Spleen (tissue), 11 donors: ENCODE results near the gene MAOB. TPM values are rescaled to one million over a fixed set of nuclear protein-coding genes. Genes with fewer than 3 reads are reported as not detected.

Experiments used
- DNase-seq: peaks from one replicate; pipeline ENCODE4 v3.0.0-alpha.2; 2020
- H3K27ac ChIP-seq, 8 donors: fragments of 200-600 bp; sonication (generic) in 7 of 8; 1 replicate in 4 of 8; 2 replicates in 4 of 8; pipeline versions ENCODE4 v1.5.0 to v1.8.0; 2016 to 2021; ENCODE audit warnings: inconsistent platforms in 4 of 8, mild to moderate bottlenecking in 4 of 8, moderate library complexity in 1 of 8
- H3K27me3 ChIP-seq, 7 donors: fragments of 200-600 bp; sonication (generic) in 6 of 7; replicated peaks in 1 of 7; 1 replicate in 4 of 7; 2 replicates in 3 of 7; pipeline versions ENCODE4 v1.5.0 to v1.8.0; 2016 to 2021; ENCODE audit warnings: inconsistent platforms in 3 of 7, mild to moderate bottlenecking in 1 of 7
- H3K36me3 ChIP-seq, 6 donors: fragments of 200-600 bp; sonication (generic) in 5 of 6; 1 replicate in 4 of 6; 2 replicates in 2 of 6; pipeline versions ENCODE4 v1.5.0 to v1.8.0; 2016 to 2021; ENCODE audit warnings: inconsistent platforms in 2 of 6
- H3K4me1 ChIP-seq, 6 donors: fragments of 200-600 bp; sonication (generic) in 5 of 6; 1 replicate in 3 of 6; 2 replicates in 3 of 6; pipeline versions ENCODE4 v1.5.0 to v1.8.0; 2016 to 2021; ENCODE audit warnings: inconsistent platforms in 3 of 6
- H3K4me3 ChIP-seq, 8 donors: fragments of 200-600 bp; sonication (generic) in 7 of 8; 1 replicate in 4 of 8; 2 replicates in 4 of 8; pipeline versions ENCODE4 v1.5.0 to v1.8.0; 2016 to 2021; ENCODE audit warnings: inconsistent platforms in 4 of 8, mild to moderate bottlenecking in 4 of 8, moderate library complexity in 2 of 8
- H3K9me3 ChIP-seq, 8 donors: fragments of 200-600 bp; sonication (generic) in 7 of 8; 1 replicate in 4 of 8; 2 replicates in 4 of 8; pipeline versions ENCODE4 v1.5.0 to v1.8.0; 2016 to 2021; ENCODE audit warnings: inconsistent platforms in 4 of 8
- POLR2A ChIP-seq, 3 donors: fragments of 450-650 bp; IDR thresholded peaks; one replicate each; pipeline ENCODE4 v1.5.1; 2017; ENCODE audit warnings: antibody characterized with exemption in 3 of 3, mild to moderate bottlenecking in 1 of 3
- POLR2AphosphoS5 ChIP-seq, 3 donors: sonication (generic); formaldehyde crosslinking; IDR thresholded peaks; one replicate each; pipeline ENCODE4 v1.5.1; 2017; ENCODE audit warnings: antibody characterized with exemption in 3 of 3
- WGBS, 5 donors: extraction: QIAGEN DNeasy Blood & Tissue Kit in 3 of 5; methylation state at CpG; one replicate each; pipeline versions ENCODE4 v1.1.5 to v1.1.7; 2013 to 2018; 5-methylcytosine and 5-hydroxymethylcytosine counted together
- intact Hi-C: fragments of 100-400 bp; cut with DNase I; formaldehyde crosslinking; loops from one replicate; pipeline ENCODE4 v1.15.0; 2023; ENCODE audit warnings: low total_unique reads
- polyA plus RNA-seq, 3 donors: library from polyadenylated mRNA; stranded (reverse); fragments of 200-250 nt; gene quantifications; one replicate each; pipeline ENCODE4 v1.2.1, GENCODE V29; 2013
- total RNA-seq, 7 donors: library from RNA; depleted of rRNA in 3 of 7; stranded (reverse); fragments of >200 nt in 3 of 7; fragmentation: NEBNext Ultra II Directional in 4 of 7; extraction: Animal tissue kit (Norgen Biotek cat#: 25700) in 4 of 7; gene quantifications; one replicate each; pipeline versions ENCODE4 v1.1.0 to v1.2.1, GENCODE V29; 2016 to 2021
- TF ChIP-seq, protein P1 (sequence below), 11 experiments: fragments of 200-600 bp in 7 of 11; fragments of 450-650 bp in 4 of 11; sonication (generic) in 4 of 11; IDR thresholded peaks in 8 of 11; conservative IDR thresholded peaks in 3 of 11; 1 replicate in 7 of 11; 2 replicates in 4 of 11; pipeline versions ENCODE4 v1.4.0 to v1.8.0; 2016 to 2021; ENCODE audit warnings: antibody characterized with exemption in 11 of 11, inconsistent platforms in 4 of 11, mild to moderate bottlenecking in 1 of 11
- donor health status: healthy with polysubstance abuse.
- donor health status: DM: no; HTN: no; CAD: no; lungs with moderate emphysema.
- donor health status: DM: no; HTN: no; CAD: no.
- donor health status: Bipolar disorder and iron deficiency.
- donor health status: healthy.
- donor health status: DM: no; HTN: no; CAD: no.
- donor health status: DM: yes; HTN: yes; CAD: no.

MAOB gene
- total and polyA plus RNA-seq, 10 donors = 0.60 to 8.7 (median 1.6) TPM

DNA sequence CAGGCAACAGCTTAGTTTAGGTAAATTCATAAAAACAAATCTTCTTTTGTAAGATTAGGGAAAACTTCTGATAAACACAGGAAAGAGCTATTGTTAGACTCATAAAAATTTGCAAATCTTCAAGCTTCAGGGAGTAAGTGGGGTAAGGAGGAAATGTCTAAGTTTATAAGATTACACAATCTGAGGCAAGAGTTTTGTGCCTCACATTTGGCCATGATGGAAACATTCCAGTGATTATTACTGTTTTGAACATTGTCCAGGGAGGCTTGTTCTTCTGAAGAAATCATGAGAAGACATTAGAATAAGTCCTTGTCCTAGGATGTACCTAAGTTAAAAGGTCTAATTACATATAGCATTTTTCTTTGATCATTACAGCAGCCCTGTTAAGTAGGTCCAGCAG lies 72.8 kb downstream of the MAOB start:
- Histone ChIP-seq H3K9me3 (no peaks in the 10 kb centered on the region), H3K36me3 (no peaks in the 10 kb centered on the region), H3K27ac (no peak overlapping the region), H3K4me3 (no peak overlapping the region), H3K4me1 (no peaks in the 10 kb centered on the region), H3K27me3 (peaks cover 0 to 10% (median 0%) of the 10 kb centered on the region in 7 donors)
- intact Hi-C loops = no loop called here
- TF ChIP-seq, protein P1, sequence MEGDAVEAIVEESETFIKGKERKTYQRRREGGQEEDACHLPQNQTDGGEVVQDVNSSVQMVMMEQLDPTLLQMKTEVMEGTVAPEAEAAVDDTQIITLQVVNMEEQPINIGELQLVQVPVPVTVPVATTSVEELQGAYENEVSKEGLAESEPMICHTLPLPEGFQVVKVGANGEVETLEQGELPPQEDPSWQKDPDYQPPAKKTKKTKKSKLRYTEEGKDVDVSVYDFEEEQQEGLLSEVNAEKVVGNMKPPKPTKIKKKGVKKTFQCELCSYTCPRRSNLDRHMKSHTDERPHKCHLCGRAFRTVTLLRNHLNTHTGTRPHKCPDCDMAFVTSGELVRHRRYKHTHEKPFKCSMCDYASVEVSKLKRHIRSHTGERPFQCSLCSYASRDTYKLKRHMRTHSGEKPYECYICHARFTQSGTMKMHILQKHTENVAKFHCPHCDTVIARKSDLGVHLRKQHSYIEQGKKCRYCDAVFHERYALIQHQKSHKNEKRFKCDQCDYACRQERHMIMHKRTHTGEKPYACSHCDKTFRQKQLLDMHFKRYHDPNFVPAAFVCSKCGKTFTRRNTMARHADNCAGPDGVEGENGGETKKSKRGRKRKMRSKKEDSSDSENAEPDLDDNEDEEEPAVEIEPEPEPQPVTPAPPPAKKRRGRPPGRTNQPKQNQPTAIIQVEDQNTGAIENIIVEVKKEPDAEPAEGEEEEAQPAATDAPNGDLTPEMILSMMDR (IDR thresholded peaks at IDR 0.05 in 8 of 11, conservative IDR thresholded peaks at IDR 0.05 in 3 of 11) = no peak
- TF ChIP-seq POLR2AphosphoS5 (IDR thresholded peaks at IDR 0.05) (no peak), POLR2A (IDR thresholded peaks at IDR 0.05) (no peak)
- no peak for DNase-seq

DNA sequence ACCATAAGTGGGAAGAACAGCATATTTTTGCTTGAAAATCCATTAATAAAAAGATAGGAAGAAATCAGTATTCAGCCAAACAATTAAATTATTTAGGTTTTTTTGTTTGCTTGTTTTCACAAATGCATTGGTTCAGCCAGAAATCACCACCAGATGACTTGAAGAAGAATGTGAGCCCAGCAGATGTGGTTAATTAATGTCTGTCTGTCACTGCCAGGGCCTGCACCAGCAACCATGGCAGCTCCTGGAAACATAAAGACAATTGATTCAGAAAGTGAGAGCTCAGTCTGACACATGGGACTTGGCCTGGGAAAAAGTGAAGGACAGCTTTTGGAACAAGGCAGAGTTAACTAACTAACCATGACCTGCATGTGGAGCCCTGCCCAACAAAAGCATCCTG lies 74.0 kb downstream of the MAOB start:
- Histone ChIP-seq H3K27ac (no peak overlapping the region), H3K9me3 (no peaks in the 10 kb centered on the region), H3K27me3 (peaks cover 0 to 19% (median 0%) of the 10 kb centered on the region in 7 donors), H3K4me3 (no peak overlapping the region), H3K36me3 (no peaks in the 10 kb centered on the region), H3K4me1 (no peaks in the 10 kb centered on the region)
- no peak for DNase-seq
- TF ChIP-seq, protein P1 (IDR thresholded peaks at IDR 0.05 in 8 of 11, conservative IDR thresholded peaks at IDR 0.05 in 3 of 11) = no peak
- TF ChIP-seq POLR2AphosphoS5 (IDR thresholded peaks at IDR 0.05) (no peak), POLR2A (IDR thresholded peaks at IDR 0.05) (no peak)
- intact Hi-C loops = no loop called here

DNA sequence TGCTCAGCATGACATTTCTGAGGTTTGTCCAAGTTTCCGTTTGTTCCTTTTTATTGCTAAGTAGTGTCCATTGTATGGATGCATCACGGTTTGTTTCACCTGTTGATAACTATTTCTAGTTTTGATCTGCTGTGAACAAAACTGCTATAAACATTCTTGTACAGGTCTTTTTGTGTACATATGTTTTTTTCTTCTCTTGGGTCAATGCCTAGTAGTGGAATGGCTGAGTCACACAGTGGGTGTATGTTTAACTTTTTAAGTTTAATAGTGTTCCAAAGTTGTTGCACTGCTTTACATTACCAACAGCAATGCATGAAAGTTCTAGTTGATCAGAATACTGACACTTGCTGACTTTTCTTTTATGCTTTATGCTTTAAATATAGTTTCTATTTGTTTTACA lies 76.7 kb downstream of the MAOB start:
- Histone ChIP-seq H3K36me3 (no peaks in the 10 kb centered on the region), H3K9me3 (no peaks in the 10 kb centered on the region), H3K27ac (no peak overlapping the region), H3K27me3 (peaks cover 0 to 19% (median 0%) of the 10 kb centered on the region in 7 donors), H3K4me1 (no peaks in the 10 kb centered on the region), H3K4me3 (no peak overlapping the region)
- no peak for DNase-seq
- TF ChIP-seq, protein P1 (IDR thresholded peaks at IDR 0.05 in 8 of 11, conservative IDR thresholded peaks at IDR 0.05 in 3 of 11) = no peak
- TF ChIP-seq POLR2AphosphoS5 (IDR thresholded peaks at IDR 0.05) (no peak), POLR2A (IDR thresholded peaks at IDR 0.05) (no peak)
- WGBS, 5 donors = 78 to 95% (median 87%) methylated on average over 2 of the region's 2 CpGs
- intact Hi-C loops = no loop called here

DNA sequence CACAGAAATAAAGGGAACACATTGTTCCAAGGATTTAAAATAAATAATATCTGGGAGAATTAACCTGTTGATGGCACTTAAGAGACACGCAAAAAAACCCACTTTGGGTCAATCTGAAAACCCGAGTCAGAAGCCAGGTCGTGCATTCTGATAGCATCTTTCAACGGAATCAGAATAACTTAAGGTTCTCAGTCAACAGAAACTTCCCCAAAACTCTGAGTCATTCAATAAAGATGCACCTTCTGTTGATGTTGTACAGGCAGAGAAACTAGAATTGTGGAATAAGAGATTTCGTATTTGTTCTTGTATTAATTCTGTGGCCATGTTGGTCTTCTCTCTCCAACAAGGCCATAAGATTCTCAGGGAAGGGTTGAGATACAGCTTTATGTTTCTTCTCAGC lies 78.2 kb downstream of the MAOB start:
- no peak for DNase-seq
- intact Hi-C loops = no loop called here
- Histone ChIP-seq H3K27ac (no peak overlapping the region), H3K36me3 (no peaks in the 10 kb centered on the region), H3K4me1 (no peaks in the 10 kb centered on the region), H3K9me3 (no peaks in the 10 kb centered on the region), H3K4me3 (no peak overlapping the region), H3K27me3 (peaks cover 0 to 21% (median 0%) of the 10 kb centered on the region in 7 donors)
- TF ChIP-seq POLR2A (IDR thresholded peaks at IDR 0.05) (no peak), POLR2AphosphoS5 (IDR thresholded peaks at IDR 0.05) (no peak)
- TF ChIP-seq, protein P1 (IDR thresholded peaks at IDR 0.05 in 8 of 11, conservative IDR thresholded peaks at IDR 0.05 in 3 of 11) = no peak
- WGBS, 5 donors = 59 to 84% (median 83%) methylated on average over 5 of the region's 5 CpGs
